Smooth muscle cell of trachea (primary cell): ENCODE results near the gene PAXIP1. TPM values are rescaled to one million over a fixed set of nuclear protein-coding genes. Genes with fewer than 3 reads are reported as not detected.

Experiments
- total RNA-seq: library from RNA; depleted of rRNA; stranded (reverse); fragments of >200 nt; gene quantifications from 2 replicates; pipeline ENCODE4 v1.2.1, GENCODE V29; 2014

The PAXIP1 gene
- total RNA-seq, result 8.8 and 9.2 TPM in 2 replicates

GRCh38 chr7:155003092-155003375 is at the start of gene PAXIP1:
TSS of gene PAXIP1 (minus strand) at chr7:155003124. CDS start at chr7:155002929, 195 bp downstream.

Other genes with a start within 250 kb of the PAXIP1 start
- gene HTR5A, start 67.2 kb upstream of the PAXIP1 start, total RNA-seq, result not detected in 2 replicates